Stimulated activated CD4-positive, alpha-beta T cell treated with anti-CD3 and anti-CD28 coated beads, Interleukin-4, amount 100 ng/mL, for 4 hours (primary cell): ENCODE results near the gene DEFB123.
"Not testable (repeated sequence)": the region's sequence is repeated elsewhere in the genome, so short reads cannot be mapped to it uniquely, and the experiment has no call there.

ENCODE experiments used
- DNase-seq, 2 experiments: peaks; one replicate each; pipeline ENCODE4 v3.0.0-alpha.2; 2020

Gene DEFB123

GRCh38 chr20:31440012-31440659 lies at the start of gene DEFB123:
Gene DEFB123, plus strand, starts transcription at chr20:31440632. Its CDS starts 67 bp downstream, at chr20:31440699.
- peak in 1 of 2 experiments; percentile 3 for DNase-seq

GRCh38 chr20:31392836-31393235 lies 47.6 kb upstream of the DEFB123 start:
- no peak for DNase-seq

GRCh38 chr20:31394900-31395299 lies 45.5 kb upstream of the DEFB123 start:
- no peak for DNase-seq

GRCh38 chr20:31403886-31404285 lies 36.5 kb upstream of the DEFB123 start:
- DNase-seq, result no peak

- DNase-seq, result no peak
Observed at GRCh38 chr20:31406115-31406514, 34.3 kb upstream of the DEFB123 start, which contains the start of gene DEFB121. Gene DEFB121, minus strand, starts transcription at chr20:31406215. Its CDS starts 63 bp downstream, at chr20:31406152.

- DNase-seq, result no peak
Observed at GRCh38 chr20:31410011-31410410, 30.4 kb upstream of the DEFB123 start.

- DNase-seq, result no peak
Observed at GRCh38 chr20:31414381-31414780, 26.1 kb upstream of the DEFB123 start.

GRCh38 chr20:31415653-31416052 lies 24.8 kb upstream of the DEFB123 start:
- DNase-seq, result no peak

- DNase-seq, result no peak
Observed at GRCh38 chr20:31418307-31418706, 22.1 kb upstream of the DEFB123 start.

- DNase-seq, result no peak
Observed at GRCh38 chr20:31425797-31426196, 14.6 kb upstream of the DEFB123 start.

- DNase-seq, result not testable (repeated sequence)
Observed at GRCh38 chr20:31426891-31427551, 13.4 kb upstream of the DEFB123 start.

GRCh38 chr20:31427576-31427975 lies 12.9 kb upstream of the DEFB123 start:
- not testable (repeated sequence) for DNase-seq

GRCh38 chr20:31430568-31431115 lies 9.8 kb upstream of the DEFB123 start:
- no peak for DNase-seq

- no peak for DNase-seq
Observed at GRCh38 chr20:31446084-31446819, 5.8 kb downstream of the DEFB123 start.

- no peak for DNase-seq
Observed at GRCh38 chr20:31449511-31450414, 9.3 kb downstream of the DEFB123 start.

- DNase-seq, result no peak
Observed at GRCh38 chr20:31452575-31452974, 12.1 kb downstream of the DEFB123 start.

- DNase-seq, result no peak
Observed at GRCh38 chr20:31454361-31454760, 13.9 kb downstream of the DEFB123 start.

GRCh38 chr20:31470946-31471345 lies 30.5 kb downstream of the DEFB123 start:
- DNase-seq, result not testable (repeated sequence)

- no peak for DNase-seq
Observed at GRCh38 chr20:31472395-31473330, 32.2 kb downstream of the DEFB123 start.

- DNase-seq, result no peak
Observed at GRCh38 chr20:31473331-31474096, 33.1 kb downstream of the DEFB123 start.
